ENCODE data around the gene SRCAP. TPM values are rescaled to one million over a fixed set of nuclear protein-coding genes. Genes with fewer than 3 reads are reported as not detected.

Gene SRCAP
- total RNA-seq, 1 donor from 2014 or later, result 4.6 TPM

DNA sequence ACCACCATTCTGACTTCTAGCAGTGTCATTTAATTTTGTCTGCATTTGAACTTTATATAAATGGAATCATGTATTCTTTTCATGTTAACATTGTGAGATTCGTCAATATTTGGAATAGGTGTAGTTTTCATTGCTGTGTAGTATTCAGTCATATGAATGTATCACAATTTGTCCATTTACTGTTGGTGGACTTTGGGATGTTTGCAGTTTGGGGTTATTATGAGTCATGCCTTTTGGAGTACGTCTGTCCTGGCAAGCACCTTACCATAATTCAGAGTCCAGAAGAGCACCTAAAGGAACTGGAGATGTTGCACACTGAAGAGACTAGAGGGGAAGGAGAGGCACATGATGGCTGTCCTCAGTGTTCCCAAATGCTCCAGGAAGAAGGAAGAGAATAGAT lies 46.1 kb downstream of the SRCAP start:
- no peak for DNase-seq (ENCODE audit: low spot score)
- Histone ChIP-seq H3K36me3 (no peaks in the 10 kb centered on the region), H3K79me2 (ENCODE audit: low read depth) (peaks cover 14% of the 10 kb centered on the region), H3K27ac (no peak overlapping the region), H3K9ac (no peak overlapping the region), H3K4me3 (no peak overlapping the region), H4K20me1 (ENCODE audit: low read depth) (peaks cover 5% of the 10 kb centered on the region), H3F3A (ENCODE audit: low read depth) (peaks cover 31% of the 10 kb centered on the region), H3K9me3 (ENCODE audit: low read depth) (no peaks in the 10 kb centered on the region), H3K4me2 (no peak overlapping the region), H3K27me3 (no peaks in the 10 kb centered on the region), H3K4me1 (no peaks in the 10 kb centered on the region), H2AFZ (replicated peaks) (no peak overlapping the region)
- Mint-ChIP-seq H3K27me3 (ENCODE audit: insufficient read depth, low read depth) (peaks cover 3% of the 10 kb centered on the region), H3K4me3 (no peak overlapping the region), H3K4me1 (peaks cover 14% of the 10 kb centered on the region), H3K9me3 (no peaks in the 10 kb centered on the region), H3K36me3 (peaks cover 8% of the 10 kb centered on the region), H3K27ac (no peak overlapping the region)
- TF ChIP-seq EZH2phosphoT487 (IDR thresholded peaks at IDR 0.05) (no peak), EZH2 (IDR thresholded peaks at IDR 0.05) (no peak)
- TF ChIP-seq, protein P1, sequence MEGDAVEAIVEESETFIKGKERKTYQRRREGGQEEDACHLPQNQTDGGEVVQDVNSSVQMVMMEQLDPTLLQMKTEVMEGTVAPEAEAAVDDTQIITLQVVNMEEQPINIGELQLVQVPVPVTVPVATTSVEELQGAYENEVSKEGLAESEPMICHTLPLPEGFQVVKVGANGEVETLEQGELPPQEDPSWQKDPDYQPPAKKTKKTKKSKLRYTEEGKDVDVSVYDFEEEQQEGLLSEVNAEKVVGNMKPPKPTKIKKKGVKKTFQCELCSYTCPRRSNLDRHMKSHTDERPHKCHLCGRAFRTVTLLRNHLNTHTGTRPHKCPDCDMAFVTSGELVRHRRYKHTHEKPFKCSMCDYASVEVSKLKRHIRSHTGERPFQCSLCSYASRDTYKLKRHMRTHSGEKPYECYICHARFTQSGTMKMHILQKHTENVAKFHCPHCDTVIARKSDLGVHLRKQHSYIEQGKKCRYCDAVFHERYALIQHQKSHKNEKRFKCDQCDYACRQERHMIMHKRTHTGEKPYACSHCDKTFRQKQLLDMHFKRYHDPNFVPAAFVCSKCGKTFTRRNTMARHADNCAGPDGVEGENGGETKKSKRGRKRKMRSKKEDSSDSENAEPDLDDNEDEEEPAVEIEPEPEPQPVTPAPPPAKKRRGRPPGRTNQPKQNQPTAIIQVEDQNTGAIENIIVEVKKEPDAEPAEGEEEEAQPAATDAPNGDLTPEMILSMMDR (IDR thresholded peaks at IDR 0.05), result no peak

DNA sequence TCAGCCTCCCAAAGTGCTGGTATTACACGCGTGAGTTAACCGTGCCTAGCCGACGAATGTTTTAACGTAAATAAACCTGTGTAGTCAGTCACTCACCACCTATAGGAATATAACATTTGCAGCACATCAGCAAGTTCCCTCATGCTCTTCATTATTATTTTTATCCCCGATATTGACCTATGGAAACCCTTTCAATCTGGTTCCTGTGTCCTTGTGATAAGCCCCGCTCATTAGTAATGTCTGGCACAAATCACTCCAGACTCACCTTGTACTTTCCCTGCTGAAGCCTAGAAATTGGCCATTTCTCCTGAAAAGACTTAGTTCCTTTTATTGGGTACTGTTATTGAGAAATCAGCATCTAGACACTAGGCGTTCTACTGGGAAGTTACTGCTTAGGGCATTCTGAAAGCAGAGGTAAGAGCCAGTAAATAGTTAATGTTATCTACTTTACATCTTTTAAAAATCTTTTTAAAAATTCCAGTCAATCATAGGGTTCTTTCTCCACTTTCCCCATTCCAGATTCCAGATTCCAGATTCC lies 47.7 kb downstream of the SRCAP start:
- no peak overlapping the region for H3K27ac Mint-ChIP-seq
- H3K9me3 Mint-ChIP-seq, result no peaks in the 10 kb centered on the region
- peaks cover 11% of the 10 kb centered on the region for H3K36me3 Mint-ChIP-seq
- TF ChIP-seq EZH2 (IDR thresholded peaks at IDR 0.05), result no peak
- TF ChIP-seq EZH2phosphoT487 (IDR thresholded peaks at IDR 0.05), result no peak
- TF ChIP-seq, protein P1 (IDR thresholded peaks at IDR 0.05), result no peak
- Histone ChIP-seq H3K79me2 (ENCODE audit: low read depth) (peaks cover 23% of the 10 kb centered on the region), H3K4me2 (no peak overlapping the region), H3K4me1 (no peaks in the 10 kb centered on the region), H3K27ac (no peak overlapping the region), H3F3A (ENCODE audit: low read depth) (peaks cover 31% of the 10 kb centered on the region), H3K9ac (no peak overlapping the region), H3K36me3 (no peaks in the 10 kb centered on the region), H4K20me1 (ENCODE audit: low read depth) (peaks cover 5% of the 10 kb centered on the region), H3K9me3 (ENCODE audit: low read depth) (no peaks in the 10 kb centered on the region), H2AFZ (replicated peaks) (no peak overlapping the region), H3K4me3 (no peak overlapping the region), H3K27me3 (no peaks in the 10 kb centered on the region)
- peak overlapping the region; percentile 92 for H3K4me3 Mint-ChIP-seq
- peaks cover 14% of the 10 kb centered on the region for H3K4me1 Mint-ChIP-seq
- no peak for DNase-seq (ENCODE audit: low spot score)
- H3K27me3 Mint-ChIP-seq (ENCODE audit: insufficient read depth, low read depth), result peaks cover 5% of the 10 kb centered on the region

DNA sequence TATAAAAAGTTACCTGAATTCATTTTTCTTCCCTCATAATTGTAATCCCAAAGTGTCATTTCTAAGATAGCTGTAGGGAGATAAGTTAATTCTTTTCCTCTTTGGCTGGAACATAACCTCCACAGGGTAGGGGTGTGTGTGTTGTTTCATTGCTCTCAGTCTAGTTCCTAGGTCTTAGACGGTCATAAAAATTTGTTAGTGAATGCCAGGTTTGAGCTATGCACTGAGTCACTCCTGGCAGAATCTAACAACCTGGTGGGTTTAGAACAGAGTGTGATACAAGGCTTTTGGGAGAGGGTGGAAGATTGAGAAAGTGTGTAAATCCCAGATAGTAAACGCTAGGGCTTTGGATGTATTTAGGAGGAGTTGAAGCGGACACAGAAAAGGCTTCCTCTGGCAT lies 48.4 kb downstream of the SRCAP start:
- H3K27me3 ChIP-seq, result no peaks in the 10 kb centered on the region

More for the DNA sequence above, 48.4 kb downstream of the SRCAP start:
- Histone ChIP-seq H3K4me3 (peak overlapping the region; percentile 90), H2AFZ (replicated peaks) (peak overlapping the region; percentile 78), H3K9ac (no peak overlapping the region), H3K4me1 (no peaks in the 10 kb centered on the region), H4K20me1 (ENCODE audit: low read depth) (peaks cover 5% of the 10 kb centered on the region), H3F3A (ENCODE audit: low read depth) (peaks cover 31% of the 10 kb centered on the region), H3K9me3 (ENCODE audit: low read depth) (no peaks in the 10 kb centered on the region), H3K36me3 (no peaks in the 10 kb centered on the region), H3K79me2 (ENCODE audit: low read depth) (peaks cover 23% of the 10 kb centered on the region), H3K4me2 (peak overlapping the region; percentile 80), H3K27ac (peak overlapping the region; percentile 20)
- TF ChIP-seq, protein P1 (IDR thresholded peaks at IDR 0.05), result no peak
- Mint-ChIP-seq H3K27ac (peak overlapping the region; percentile 16), H3K4me1 (peaks cover 14% of the 10 kb centered on the region), H3K27me3 (ENCODE audit: insufficient read depth, low read depth) (peaks cover 5% of the 10 kb centered on the region), H3K36me3 (peaks cover 11% of the 10 kb centered on the region), H3K4me3 (peak overlapping the region; percentile 92), H3K9me3 (no peaks in the 10 kb centered on the region)
- DNase-seq (ENCODE audit: low spot score), result no peak

Measured in neural progenitor cell (in vitro differentiated cells).